H9 (cell line): ENCODE data around the gene GRID1. TPM values are rescaled to one million over a fixed set of nuclear protein-coding genes. Genes with fewer than 3 reads are reported as not detected.

Experiments used
- DNase-seq: peaks from one replicate; pipeline ENCODE4 v3.0.0-alpha.2; 2017
- H2AFZ ChIP-seq: one replicate; pipeline ENCODE4 v1.6.1; 2013; ENCODE audit warnings: mild to moderate bottlenecking, low read length, control low read depth, moderate library complexity
- H2AK5ac ChIP-seq: 2 replicates; pipeline ENCODE4 v1.6.1; 2013; ENCODE audit warnings: low read length, control low read depth, mixed read lengths; ENCODE audit not compliant: insufficient read length
- H2BK120ac ChIP-seq: one replicate; pipeline ENCODE4 v1.6.1; 2013; ENCODE audit warnings: low read depth, mild to moderate bottlenecking, low read length, control low read depth, inconsistent platforms; ENCODE audit not compliant: poor library complexity, severe bottlenecking
- H2BK12ac ChIP-seq: 2 replicates; pipeline ENCODE4 v1.6.1; 2013; ENCODE audit warnings: low read length, control low read depth, mixed read lengths, low read depth; ENCODE audit not compliant: insufficient read length
- H2BK15ac ChIP-seq: 2 replicates; pipeline ENCODE4 v1.6.1; 2013; ENCODE audit warnings: low read depth, low read length, control low read depth
- H2BK20ac ChIP-seq: one replicate; pipeline ENCODE4 v1.6.1; 2013; ENCODE audit warnings: low read depth, mild to moderate bottlenecking, low read length, control low read depth, inconsistent platforms; ENCODE audit not compliant: poor library complexity, severe bottlenecking
- H2BK5ac ChIP-seq: 2 replicates; pipeline ENCODE4 v1.6.1; 2013; ENCODE audit warnings: low read length, control low read depth, mixed read lengths; ENCODE audit not compliant: insufficient read length
- H3K14ac ChIP-seq: 2 replicates; pipeline ENCODE4 v1.6.1; 2013; ENCODE audit warnings: low read length, control low read depth; ENCODE audit not compliant: insufficient read depth
- H3K18ac ChIP-seq: 2 replicates; pipeline ENCODE4 v1.6.1; 2013; ENCODE audit warnings: low read depth, mild to moderate bottlenecking, mixed read lengths, low read length, control low read depth; ENCODE audit not compliant: insufficient read length
- H3K23ac ChIP-seq: 2 replicates; pipeline ENCODE4 v1.6.1; 2013; ENCODE audit warnings: low read length, control low read depth, mixed read lengths, low read depth; ENCODE audit not compliant: insufficient read length
- H3K23me2 ChIP-seq: 2 replicates; pipeline ENCODE4 v1.6.1; 2013; ENCODE audit warnings: low read depth, mild to moderate bottlenecking, mixed read lengths, low read length, control low read depth; ENCODE audit not compliant: insufficient read length, poor library complexity, severe bottlenecking
- H3K27ac ChIP-seq: 2 replicates; pipeline ENCODE4 v1.5.1; 2013; ENCODE audit warnings: low read length, control low read depth, mixed read lengths, low read depth; ENCODE audit not compliant: insufficient read length
- H3K27me3 ChIP-seq: 2 replicates; pipeline ENCODE4 v1.6.1; 2013; ENCODE audit warnings: low read length, control low read depth, inconsistent platforms; ENCODE audit not compliant: insufficient read depth
- H3K4ac ChIP-seq: 2 replicates; pipeline ENCODE4 v1.6.1; 2013; ENCODE audit warnings: low read depth, mild to moderate bottlenecking, control low read depth, inconsistent platforms, low read length, moderate library complexity
- H3K4me1 ChIP-seq: 2 replicates; pipeline ENCODE4 v1.6.1; 2013; ENCODE audit warnings: low read length, control low read depth, inconsistent platforms; ENCODE audit not compliant: insufficient read depth
- H3K4me2 ChIP-seq: 2 replicates; pipeline ENCODE4 v1.6.1; 2013; ENCODE audit warnings: low read length, control low read depth, mixed read lengths; ENCODE audit not compliant: insufficient read length, insufficient read depth
- H3K56ac ChIP-seq: 2 replicates; pipeline ENCODE4 v1.6.1; 2013; ENCODE audit warnings: low read depth, mild to moderate bottlenecking, mixed read lengths, low read length, control low read depth; ENCODE audit not compliant: insufficient read length
- H3K79me1 ChIP-seq: 2 replicates; pipeline ENCODE4 v1.6.1; 2013; ENCODE audit warnings: low read depth, mild to moderate bottlenecking, moderate library complexity, low read length, control low read depth, inconsistent platforms; ENCODE audit not compliant: insufficient read depth, poor library complexity, severe bottlenecking
- H3K79me2 ChIP-seq: 2 replicates; pipeline ENCODE4 v1.6.1; 2013; ENCODE audit warnings: low read length, control low read depth, inconsistent platforms; ENCODE audit not compliant: insufficient read depth
- H3K9ac ChIP-seq: 2 replicates; pipeline ENCODE4 v1.6.1; 2013; ENCODE audit warnings: low read length, control low read depth, mixed read lengths; ENCODE audit not compliant: insufficient read length; ENCODE audit errors: extremely low read depth
- H3K9me3 ChIP-seq: one replicate; pipeline ENCODE4 v1.6.1; 2013; ENCODE audit warnings: low read depth, low read length, inconsistent platforms; ENCODE audit not compliant: control insufficient read depth
- H3T11ph ChIP-seq: one replicate; pipeline ENCODE4 v1.6.1; 2013; ENCODE audit warnings: mild to moderate bottlenecking, low read length, control low read depth, inconsistent platforms
- H4K20me1 ChIP-seq: one replicate; pipeline ENCODE4 v1.6.1; 2013; ENCODE audit not compliant: control insufficient read depth, insufficient read length, insufficient read depth
- H4K5ac ChIP-seq: 2 replicates; pipeline ENCODE4 v1.6.1; 2013; ENCODE audit warnings: low read depth, mild to moderate bottlenecking, mixed read lengths, low read length, control low read depth; ENCODE audit not compliant: insufficient read length
- H4K8ac ChIP-seq: replicated peaks from 2 replicates; pipeline ENCODE4 v1.6.1; 2013; ENCODE audit warnings: low read length, control low read depth, mixed read lengths, low read depth; ENCODE audit not compliant: insufficient read length
- H4K91ac ChIP-seq: 2 replicates; pipeline ENCODE4 v1.6.1; 2013; ENCODE audit warnings: low read depth, mild to moderate bottlenecking, moderate library complexity, mixed read lengths, low read length, control low read depth; ENCODE audit not compliant: insufficient read length
- H3K27ac Mint-ChIP-seq, 3 experiments: 2 replicates in 2 of 3; 3 replicates in 1 of 3; pipeline ENCODE4 v1.8.0; 2020 to 2021; ENCODE audit warnings: mixed read lengths in 3 of 3, mild to moderate bottlenecking in 1 of 3, moderate library complexity in 1 of 3
- H3K27me3 Mint-ChIP-seq: 2 replicates; pipeline ENCODE4 v1.8.0; 2021; ENCODE audit warnings: low read depth, mild to moderate bottlenecking, moderate library complexity, mixed read lengths
- H3K36me3 Mint-ChIP-seq, 3 experiments: 2 replicates in 2 of 3; 3 replicates in 1 of 3; pipeline ENCODE4 v1.8.0; 2020 to 2021; ENCODE audit warnings: low read depth in 3 of 3, mixed read lengths in 3 of 3; ENCODE audit not compliant: insufficient read depth in 1 of 3
- H3K4me1 Mint-ChIP-seq, 2 experiments: 2 replicates each; pipeline ENCODE4 v1.8.0; 2020; ENCODE audit warnings: mixed read lengths in 2 of 2
- H3K4me3 Mint-ChIP-seq, 2 experiments: 2 replicates in 1 of 2; 3 replicates in 1 of 2; pipeline ENCODE4 v1.8.0; 2020 to 2021; ENCODE audit warnings: mild to moderate bottlenecking in 2 of 2, mixed read lengths in 2 of 2, moderate library complexity in 1 of 2
- H3K9me3 Mint-ChIP-seq, 2 experiments: 2 replicates in 1 of 2; 3 replicates in 1 of 2; pipeline ENCODE4 v1.8.0; 2020; ENCODE audit warnings: mild to moderate bottlenecking in 2 of 2, mixed read lengths in 2 of 2, moderate library complexity in 1 of 2
- CTCF ChIP-seq: fragments of 200-600 bp; sonication (generic); conservative IDR thresholded peaks from 3 replicates; pipeline ENCODE4 v1.8.0; 2021; ENCODE audit warnings: antibody characterized with exemption, mild to moderate bottlenecking
- WGBS: extraction: QIAGEN DNeasy Blood & Tissue Kit; methylation state at CpG from one replicate; pipeline ENCODE4 v1.1.7; 2013; ENCODE audit warnings: missing lambda C conversion rate, low lambda C conversion rate, mixed read lengths; ENCODE audit not compliant: insufficient read length; ENCODE audit errors: extremely low coverage; 5-methylcytosine and 5-hydroxymethylcytosine counted together
- total RNA-seq: library from RNA; stranded (reverse); gene quantifications from 2 replicates; pipeline ENCODE4 v1.2.1, GENCODE V29; 2021

Gene GRID1
- total RNA-seq, 1 experiment from 2014 or later, result 0.35 TPM

GRCh38 chr10:85602306-85602705, 764.3 kb downstream of the GRID1 start:
- Histone ChIP-seq H2AK5ac (no peak overlapping the region), H3K27me3 (no peaks in the 10 kb centered on the region), H3K4me2 (no peak overlapping the region), H3K79me2 (no peaks in the 10 kb centered on the region), H3K27ac (no peak overlapping the region), H2BK5ac (no peak overlapping the region), H2AFZ (no peak overlapping the region), H3K9me3 (no peaks in the 10 kb centered on the region), H4K5ac (no peak overlapping the region), H3K4me1 (no peaks in the 10 kb centered on the region), H3K56ac (no peak overlapping the region), H2BK120ac (no peak overlapping the region), H2BK12ac (no peak overlapping the region), H2BK20ac (no peak overlapping the region), H3K18ac (no peak overlapping the region), H3K14ac (0 out of 2 replicates have a peak overlapping the region, but pooled peaks have one; percentile 8), H3K23me2 (no peaks in the 10 kb centered on the region), H3K9ac (no peak overlapping the region), H4K91ac (no peak overlapping the region), H3K23ac (no peak overlapping the region), H2BK15ac (no peak overlapping the region), H3K79me1 (no peaks in the 10 kb centered on the region), H3T11ph (no peak overlapping the region), H4K20me1 (no peaks in the 10 kb centered on the region), H3K4ac (no peak overlapping the region), H4K8ac (no peak overlapping the region)
- H3K9me3 Mint-ChIP-seq, result no peaks in the 10 kb centered on the region; a peak in 1 of 5 replicates
- no CpG with 5 or more reads among the region's 18 CpGs for WGBS
- H3K27ac Mint-ChIP-seq, result no peak overlapping the region; a peak in 1 of 7 replicates
- H3K4me3 Mint-ChIP-seq, result no peak overlapping the region
- no peaks in the 10 kb centered on the region for H3K36me3 Mint-ChIP-seq
- no peaks in the 10 kb centered on the region for H3K27me3 Mint-ChIP-seq
- no peak for DNase-seq
- TF ChIP-seq CTCF, result no peak
- H3K4me1 Mint-ChIP-seq, result no peaks in the 10 kb centered on the region
